ENCODE results near the gene STRN3.
"Not testable (repeated sequence)": the region's sequence is repeated elsewhere in the genome, so short reads cannot be mapped to it uniquely, and the experiment has no call there.

Gene STRN3

GRCh38 chr14:30985796-30986195, 40.4 kb downstream of the STRN3 start:
- TF ChIP-seq CTCF (IDR thresholded peaks at IDR 0.05), result no peak
- Mint-ChIP-seq H3K9me3 (peaks cover 7% of the 10 kb centered on the region), H3K27ac (peak overlapping the region; percentile 24), H3K4me3 (no peak overlapping the region), H3K4me1 (no peaks in the 10 kb centered on the region), H3K27me3 (ENCODE audit: low read depth, poor library complexity) (no peaks in the 10 kb centered on the region), H3K36me3 (ENCODE audit: low read depth) (peaks cover 61% of the 10 kb centered on the region)
- no peak for DNase-seq

DNA sequence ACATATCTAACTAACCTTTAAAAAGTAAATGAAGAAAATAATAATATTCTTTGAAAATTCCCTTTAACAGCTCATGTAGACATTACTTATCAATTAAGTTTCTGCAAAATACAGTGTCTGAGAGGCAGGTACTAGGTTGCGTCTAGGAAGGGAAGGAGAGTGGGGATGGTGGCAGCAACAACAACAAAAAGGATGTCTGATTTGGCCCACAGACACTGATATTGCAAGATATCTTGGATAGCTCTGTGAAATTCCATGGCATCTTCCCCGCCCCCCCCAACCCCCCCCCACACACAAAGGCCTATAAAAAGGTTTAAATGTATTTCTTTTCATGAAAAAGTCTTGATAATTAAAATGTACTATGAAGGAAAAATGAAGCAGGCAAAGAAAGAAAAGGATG, 42.3 kb downstream of the STRN3 start:
- Mint-ChIP-seq H3K36me3 (ENCODE audit: low read depth) (peaks cover 54% of the 10 kb centered on the region), H3K27ac (no peak overlapping the region), H3K27me3 (ENCODE audit: low read depth, poor library complexity) (no peaks in the 10 kb centered on the region), H3K4me3 (no peak overlapping the region), H3K9me3 (peaks cover 3% of the 10 kb centered on the region), H3K4me1 (no peaks in the 10 kb centered on the region)
- no peak for DNase-seq
- no peak for TF ChIP-seq CTCF (IDR thresholded peaks at IDR 0.05)

DNA sequence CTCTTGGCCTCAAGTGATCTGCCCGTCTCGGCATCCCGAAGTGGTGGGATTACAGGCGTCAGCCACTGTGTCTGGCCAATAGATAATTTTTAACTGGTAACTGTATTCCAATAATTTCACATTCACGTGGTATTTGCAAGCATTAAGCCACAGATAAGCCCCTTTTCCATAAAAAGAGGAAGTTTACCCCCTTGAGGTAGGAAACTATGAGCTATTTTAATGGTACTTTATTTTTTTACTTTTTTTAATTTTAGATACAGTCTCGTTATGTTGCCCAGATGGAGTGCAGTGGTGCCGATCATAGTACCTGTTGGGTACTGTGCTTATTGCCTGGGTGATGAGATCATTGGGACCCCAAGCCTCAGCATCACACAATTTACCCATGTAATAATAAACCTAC, 43.6 kb downstream of the STRN3 start:
- no peak for DNase-seq
- TF ChIP-seq CTCF (IDR thresholded peaks at IDR 0.05), result no peak
- peaks cover 13% of the 10 kb centered on the region for H3K9me3 Mint-ChIP-seq
- no peaks in the 10 kb centered on the region for H3K4me1 Mint-ChIP-seq
- H3K27me3 Mint-ChIP-seq (ENCODE audit: low read depth, poor library complexity), result no peaks in the 10 kb centered on the region
- no peak overlapping the region for H3K27ac Mint-ChIP-seq
- H3K4me3 Mint-ChIP-seq, result no peak overlapping the region
- peaks cover 54% of the 10 kb centered on the region for H3K36me3 Mint-ChIP-seq (ENCODE audit: low read depth)

GRCh38 chr14:30980980-30981379, 45.2 kb downstream of the STRN3 start:
- no peak overlapping the region for H3K27ac Mint-ChIP-seq
- no peaks in the 10 kb centered on the region for H3K4me1 Mint-ChIP-seq
- H3K9me3 Mint-ChIP-seq, result peaks cover 24% of the 10 kb centered on the region
- TF ChIP-seq CTCF (IDR thresholded peaks at IDR 0.05), result no peak
- DNase-seq, result no peak
- H3K4me3 Mint-ChIP-seq, result no peak overlapping the region
- no peaks in the 10 kb centered on the region for H3K27me3 Mint-ChIP-seq (ENCODE audit: low read depth, poor library complexity)
- peaks cover 58% of the 10 kb centered on the region for H3K36me3 Mint-ChIP-seq (ENCODE audit: low read depth)

DNA sequence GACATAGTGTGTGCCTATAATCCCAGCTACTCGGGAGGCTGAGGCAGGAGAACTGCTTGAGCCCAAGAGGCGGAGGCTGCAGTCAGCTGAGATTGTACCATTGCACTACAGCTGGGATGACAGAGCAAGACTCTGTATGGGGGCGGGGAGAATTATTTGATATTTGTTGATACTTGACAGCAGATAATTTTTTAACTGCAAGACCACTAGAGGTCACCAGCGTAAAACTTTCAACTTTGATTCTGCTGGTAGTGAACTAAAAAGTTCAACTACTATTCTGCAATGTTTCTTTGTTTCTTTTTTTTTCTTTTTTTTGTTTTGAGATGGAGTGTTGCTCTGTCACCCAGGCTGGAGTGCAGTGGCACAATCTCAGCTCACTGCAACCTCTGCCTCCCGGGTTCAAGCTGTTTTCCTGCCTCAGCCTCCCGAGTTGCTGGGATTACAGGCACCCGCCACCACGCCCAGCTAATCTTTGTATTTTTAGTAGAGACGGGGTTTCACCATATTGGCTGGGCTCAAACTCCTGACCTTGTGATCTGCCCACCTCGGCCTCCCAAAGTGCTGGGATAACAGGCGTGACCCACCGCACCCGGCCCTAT, 46.0 kb downstream of the STRN3 start:
- peaks cover 59% of the 10 kb centered on the region for H3K36me3 Mint-ChIP-seq (ENCODE audit: low read depth)
- not testable (repeated sequence) for H3K4me1 Mint-ChIP-seq; DNase-seq; H3K27ac Mint-ChIP-seq; H3K4me3 Mint-ChIP-seq; H3K27me3 Mint-ChIP-seq (ENCODE audit: low read depth, poor library complexity)
- peaks cover 27% of the 10 kb centered on the region for H3K9me3 Mint-ChIP-seq

- Mint-ChIP-seq H3K36me3 (ENCODE audit: low read depth) (peaks cover 74% of the 10 kb centered on the region), H3K4me1 (no peaks in the 10 kb centered on the region), H3K27ac (no peak overlapping the region), H3K9me3 (peaks cover 49% of the 10 kb centered on the region), H3K27me3 (ENCODE audit: low read depth, poor library complexity) (no peaks in the 10 kb centered on the region), H3K4me3 (no peak overlapping the region)
- DNase-seq, result no peak
- no peak for TF ChIP-seq CTCF (IDR thresholded peaks at IDR 0.05)
Measured at GRCh38 chr14:30977752-30978151, 48.4 kb downstream of the STRN3 start.

Measured in nephron progenitor cell (in vitro differentiated cells).